ENCODE data around the gene TLX3. TPM values are rescaled to one million over a fixed set of nuclear protein-coding genes. Genes with fewer than 3 reads are reported as not detected.
A peak's percentile ranks its signal among the peaks of the same experiment; 100 is the strongest.

TLX3 gene
- total RNA-seq, 4 donors from 2014 or later: not detected

DNA sequence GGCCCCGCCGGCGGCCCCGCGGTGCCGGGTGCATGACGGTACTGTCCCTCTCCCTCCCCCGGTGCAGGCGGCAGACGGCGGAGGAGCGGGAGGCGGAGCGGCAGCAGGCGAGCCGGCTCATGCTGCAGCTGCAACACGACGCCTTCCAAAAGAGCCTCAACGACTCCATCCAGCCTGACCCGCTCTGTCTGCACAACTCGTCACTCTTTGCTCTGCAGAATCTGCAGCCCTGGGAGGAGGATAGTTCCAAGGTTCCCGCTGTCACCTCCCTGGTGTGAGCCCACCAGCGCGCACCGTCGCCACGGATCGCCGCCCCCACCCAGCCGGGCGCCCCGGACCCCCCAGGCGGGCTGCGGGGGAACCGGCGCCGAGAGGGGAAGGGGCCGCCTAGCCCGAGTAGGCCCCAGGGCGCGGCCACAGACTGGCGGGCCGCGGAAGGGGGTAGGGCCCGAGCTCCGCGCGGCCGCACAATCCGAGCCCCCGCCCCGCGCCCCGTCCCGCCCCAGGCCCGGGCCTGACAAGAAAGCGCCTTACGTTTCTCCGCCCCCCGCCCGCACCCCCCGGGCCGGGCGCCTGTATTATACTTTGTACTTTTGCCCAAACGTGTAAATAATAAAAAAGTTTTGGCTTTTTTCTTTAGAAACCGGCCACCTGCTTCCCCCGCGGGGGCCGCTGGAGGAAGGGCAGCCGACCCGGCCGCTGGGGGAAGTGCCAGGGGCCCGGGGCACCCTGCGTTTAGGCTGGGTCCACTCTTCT lies 2.5 kb downstream of the TLX3 start:
- TF ChIP-seq, protein P1, sequence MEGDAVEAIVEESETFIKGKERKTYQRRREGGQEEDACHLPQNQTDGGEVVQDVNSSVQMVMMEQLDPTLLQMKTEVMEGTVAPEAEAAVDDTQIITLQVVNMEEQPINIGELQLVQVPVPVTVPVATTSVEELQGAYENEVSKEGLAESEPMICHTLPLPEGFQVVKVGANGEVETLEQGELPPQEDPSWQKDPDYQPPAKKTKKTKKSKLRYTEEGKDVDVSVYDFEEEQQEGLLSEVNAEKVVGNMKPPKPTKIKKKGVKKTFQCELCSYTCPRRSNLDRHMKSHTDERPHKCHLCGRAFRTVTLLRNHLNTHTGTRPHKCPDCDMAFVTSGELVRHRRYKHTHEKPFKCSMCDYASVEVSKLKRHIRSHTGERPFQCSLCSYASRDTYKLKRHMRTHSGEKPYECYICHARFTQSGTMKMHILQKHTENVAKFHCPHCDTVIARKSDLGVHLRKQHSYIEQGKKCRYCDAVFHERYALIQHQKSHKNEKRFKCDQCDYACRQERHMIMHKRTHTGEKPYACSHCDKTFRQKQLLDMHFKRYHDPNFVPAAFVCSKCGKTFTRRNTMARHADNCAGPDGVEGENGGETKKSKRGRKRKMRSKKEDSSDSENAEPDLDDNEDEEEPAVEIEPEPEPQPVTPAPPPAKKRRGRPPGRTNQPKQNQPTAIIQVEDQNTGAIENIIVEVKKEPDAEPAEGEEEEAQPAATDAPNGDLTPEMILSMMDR (IDR thresholded peaks at IDR 0.05): no peak
- TF ChIP-seq POLR2AphosphoS5 (IDR thresholded peaks at IDR 0.05): no peak
- no peak for TF ChIP-seq POLR2A (IDR thresholded peaks at IDR 0.05; ENCODE audit: low read depth)
- TF ChIP-seq EP300 (IDR thresholded peaks at IDR 0.05): no peak
- intact Hi-C loops (cut with DNase I): no loop called here
- peaks cover 26 to 100% (median 96%) of the 10 kb centered on the region in 4 donors for H3K27me3 ChIP-seq

GRCh38 chr5:171312129-171312974 lies 3.3 kb downstream of the TLX3 start:
- no peak for DNase-seq (ENCODE audit: extremely low spot score)
- intact Hi-C loops (cut with DNase I): no loop called here
- Histone ChIP-seq H3K4me1 (peaks cover 61 to 94% (median 88%) of the 10 kb centered on the region in 4 donors), H3K27me3 (peaks cover 26 to 100% (median 96%) of the 10 kb centered on the region in 4 donors), H3K27ac (replicated peaks in 1 of 4) (no peak overlapping the region), H3K9me3 (no peaks in the 10 kb centered on the region), H3K36me3 (no peaks in the 10 kb centered on the region), H3K4me3 (peak overlapping the region; percentile 27 to 40 (median 32))
- TF ChIP-seq, protein P1 (IDR thresholded peaks at IDR 0.05): no peak
- 5% methylated on average over 47 of the region's 74 CpGs for WGBS

More for the DNA sequence above, 2.5 kb downstream of the TLX3 start:
- WGBS: 7% methylated on average over 28 of the region's 74 CpGs
- Histone ChIP-seq H3K4me3 (peak overlapping the region; percentile 27 to 40 (median 32)), H3K4me1 (peaks cover 53 to 86% (median 80%) of the 10 kb centered on the region in 4 donors), H3K27ac (replicated peaks in 1 of 4) (no peak overlapping the region), H3K36me3 (no peaks in the 10 kb centered on the region), H3K9me3 (no peaks in the 10 kb centered on the region)
- DNase-seq (ENCODE audit: extremely low spot score): no peak

DNA sequence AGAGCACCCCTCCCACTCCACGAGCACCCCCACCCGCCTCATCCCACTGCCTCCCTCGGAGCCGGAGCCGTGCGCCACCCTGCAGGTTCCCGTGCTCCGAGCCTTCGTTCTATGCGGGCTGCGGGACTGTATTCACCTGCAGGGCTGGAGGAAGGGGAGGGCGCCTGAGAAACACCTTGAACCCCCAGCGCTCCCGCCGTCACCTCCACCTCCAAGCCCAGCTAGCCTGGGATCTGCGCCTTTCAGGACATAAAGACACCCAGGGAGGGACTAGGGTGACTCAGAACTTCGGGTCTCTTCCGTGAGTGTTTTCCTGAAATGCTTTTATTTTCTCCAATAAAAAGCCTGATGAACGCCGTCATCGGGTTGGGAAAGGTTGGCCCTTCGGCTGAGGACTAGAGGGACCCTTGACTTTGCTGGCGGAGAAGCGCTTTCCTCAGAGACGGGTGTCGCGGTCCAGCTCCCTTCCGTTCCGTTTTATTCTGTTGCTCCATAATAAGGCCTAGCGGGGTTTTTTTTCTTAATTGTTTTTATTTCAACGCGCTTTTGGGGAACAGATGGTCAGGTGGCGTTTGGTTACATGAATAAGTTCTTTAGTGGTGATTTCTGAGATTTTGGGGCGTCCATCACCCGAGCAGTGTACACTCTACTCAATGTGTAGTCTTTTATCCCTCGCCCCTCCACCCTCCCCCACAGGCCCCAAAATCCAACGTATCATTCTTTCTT lies 4.6 kb downstream of the TLX3 start:
- 16% methylated on average over 37 of the region's 37 CpGs for WGBS

GRCh38 chr5:171314728-171315385 lies 5.8 kb downstream of the TLX3 start:
- H3K4me3 ChIP-seq: peak overlapping the region; percentile 17 to 37 (median 34)
- 10% methylated on average over 8 of the region's 53 CpGs for WGBS
- H3K4me1 ChIP-seq: peaks cover 48 to 80% (median 69%) of the 10 kb centered on the region in 4 donors
- H3K36me3 ChIP-seq: no peaks in the 10 kb centered on the region
- intact Hi-C loops (cut with DNase I): no loop called here
- TF ChIP-seq POLR2AphosphoS5 (IDR thresholded peaks at IDR 0.05): no peak
- TF ChIP-seq POLR2A (IDR thresholded peaks at IDR 0.05; ENCODE audit: low read depth): no peak
- TF ChIP-seq EP300 (IDR thresholded peaks at IDR 0.05): no peak
- TF ChIP-seq, protein P1 (IDR thresholded peaks at IDR 0.05): no peak
- no peak for DNase-seq (ENCODE audit: extremely low spot score)
- H3K27me3 ChIP-seq: peaks cover 17 to 100% (median 88%) of the 10 kb centered on the region in 4 donors
- no peaks in the 10 kb centered on the region for H3K9me3 ChIP-seq
- no peak overlapping the region for H3K27ac ChIP-seq (replicated peaks in 1 of 4)

More for the DNA sequence above, 4.6 kb downstream of the TLX3 start:
- Histone ChIP-seq H3K4me1 (peaks cover 59 to 92% (median 81%) of the 10 kb centered on the region in 4 donors), H3K36me3 (no peaks in the 10 kb centered on the region), H3K27me3 (peaks cover 19 to 100% (median 95%) of the 10 kb centered on the region in 4 donors), H3K4me3 (no peak overlapping the region), H3K27ac (replicated peaks in 1 of 4) (no peak overlapping the region), H3K9me3 (no peaks in the 10 kb centered on the region)
- TF ChIP-seq EP300 (IDR thresholded peaks at IDR 0.05) (no peak), POLR2A (IDR thresholded peaks at IDR 0.05; ENCODE audit: low read depth) (no peak), POLR2AphosphoS5 (IDR thresholded peaks at IDR 0.05) (no peak)
- TF ChIP-seq, protein P1 (IDR thresholded peaks at IDR 0.05): no peak
- intact Hi-C loops (cut with DNase I): no loop called here
- DNase-seq (ENCODE audit: extremely low spot score): no peak

All from esophagus muscularis mucosa (tissue), 4 donors.